GM20000 (cell line): ENCODE results near the gene CLTC.

Experiments used
- DNase-seq: peaks from one replicate; pipeline ENCODE4 v3.0.0; 2012; ENCODE audit warnings: low spot score
- CTCF ChIP-seq: IDR thresholded peaks from 2 replicates; pipeline ENCODE4 v1.5.1; 2012; ENCODE audit warnings: mild to moderate bottlenecking, control low read depth; ENCODE audit errors: extremely low read depth, missing control alignments

Gene CLTC

DNA sequence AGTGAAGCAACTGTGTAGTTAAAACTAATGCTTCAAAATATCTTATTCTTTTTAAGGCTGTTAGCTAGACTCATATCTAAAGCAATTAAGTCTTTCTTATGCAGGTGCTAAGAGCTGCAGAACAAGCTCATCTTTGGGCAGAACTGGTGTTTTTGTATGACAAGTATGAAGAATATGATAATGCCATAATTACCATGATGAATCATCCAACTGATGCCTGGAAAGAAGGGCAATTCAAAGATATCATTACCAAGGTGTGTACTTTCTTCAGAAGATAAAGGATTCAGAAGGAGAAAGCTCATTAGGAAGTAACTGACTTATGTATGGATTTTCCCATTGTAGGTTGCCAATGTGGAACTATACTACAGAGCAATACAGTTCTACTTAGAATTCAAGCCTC is 63.6 kb downstream of the CLTC start:
- DNase-seq = no peak
- TF ChIP-seq CTCF = no peak

DNA sequence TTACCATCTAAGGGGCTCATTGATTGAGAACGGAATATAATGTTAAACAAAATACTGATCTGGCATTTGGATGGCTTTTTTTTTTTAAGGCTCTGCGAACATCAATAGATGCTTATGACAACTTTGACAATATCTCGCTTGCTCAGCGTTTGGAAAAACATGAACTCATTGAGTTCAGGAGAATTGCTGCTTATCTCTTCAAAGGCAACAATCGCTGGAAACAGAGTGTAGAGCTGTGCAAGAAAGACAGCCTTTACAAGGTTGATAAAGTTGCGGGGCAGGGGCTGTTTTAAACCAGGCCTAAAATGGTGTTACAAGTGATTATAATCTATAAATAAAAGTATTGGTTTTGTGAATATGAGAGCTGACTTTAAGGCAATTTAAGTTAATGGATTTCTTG is 65.3 kb downstream of the CLTC start:
- DNase-seq = no peak
- no peak for TF ChIP-seq CTCF

GRCh38 chr17:59688008-59688407 is 68.3 kb downstream of the CLTC start:
- TF ChIP-seq CTCF = no peak
- no peak for DNase-seq

- no peak for DNase-seq
- no peak for TF ChIP-seq CTCF
Measured at GRCh38 chr17:59688496-59688895, 68.8 kb downstream of the CLTC start.

DNA sequence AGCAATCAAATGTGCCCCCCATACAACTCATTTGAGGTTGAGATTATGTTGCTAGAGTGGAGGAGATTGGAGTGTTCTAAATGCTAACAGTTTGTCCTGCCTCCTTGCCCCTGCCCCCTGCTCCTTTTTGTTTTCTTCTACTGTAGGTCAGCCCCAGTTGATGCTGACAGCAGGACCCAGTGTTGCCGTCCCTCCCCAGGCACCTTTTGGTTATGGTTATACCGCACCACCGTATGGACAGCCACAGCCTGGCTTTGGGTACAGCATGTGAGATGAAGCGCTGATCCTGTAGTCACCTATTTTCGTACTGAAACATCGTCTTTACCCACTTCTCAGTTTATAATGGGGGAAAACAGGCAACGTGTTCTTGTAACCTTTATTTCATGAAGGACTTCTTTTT is 73.9 kb downstream of the CLTC start:
- DNase-seq = no peak
- no peak for TF ChIP-seq CTCF

DNA sequence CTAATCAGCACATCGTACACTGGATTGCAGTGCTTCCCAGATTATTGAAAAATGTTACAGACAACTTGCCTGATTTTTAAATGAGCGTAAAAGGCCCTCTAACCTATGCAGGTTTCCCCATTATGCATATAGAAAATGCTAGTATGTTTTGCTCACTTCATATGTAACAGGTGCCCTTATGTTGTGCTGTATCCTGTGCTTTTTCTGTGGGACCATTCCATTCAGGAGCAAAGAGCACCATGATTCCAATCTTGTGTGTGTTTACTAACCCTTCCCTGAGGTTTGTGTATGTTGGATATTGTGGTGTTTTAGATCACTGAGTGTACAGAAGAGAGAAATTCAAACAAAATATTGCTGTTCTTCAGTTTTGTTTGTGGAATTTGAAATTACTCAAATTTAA is 74.6 kb downstream of the CLTC start:
- DNase-seq = no peak
- no peak for TF ChIP-seq CTCF

GRCh38 chr17:59695945-59696681 is 76.4 kb downstream of the CLTC start:
- no peak for DNase-seq
- TF ChIP-seq CTCF = no peak
